HG03571 (cell line): Measurements from ENCODE around the gene TNPO3.

Source experiments
- ATAC-seq: cut with Tn5 transposase; IDR thresholded peaks from one replicate; pipeline ENCODE4 v1.9.1; 2021; ENCODE audit not compliant: unreplicated experiment

TNPO3 gene

DNA sequence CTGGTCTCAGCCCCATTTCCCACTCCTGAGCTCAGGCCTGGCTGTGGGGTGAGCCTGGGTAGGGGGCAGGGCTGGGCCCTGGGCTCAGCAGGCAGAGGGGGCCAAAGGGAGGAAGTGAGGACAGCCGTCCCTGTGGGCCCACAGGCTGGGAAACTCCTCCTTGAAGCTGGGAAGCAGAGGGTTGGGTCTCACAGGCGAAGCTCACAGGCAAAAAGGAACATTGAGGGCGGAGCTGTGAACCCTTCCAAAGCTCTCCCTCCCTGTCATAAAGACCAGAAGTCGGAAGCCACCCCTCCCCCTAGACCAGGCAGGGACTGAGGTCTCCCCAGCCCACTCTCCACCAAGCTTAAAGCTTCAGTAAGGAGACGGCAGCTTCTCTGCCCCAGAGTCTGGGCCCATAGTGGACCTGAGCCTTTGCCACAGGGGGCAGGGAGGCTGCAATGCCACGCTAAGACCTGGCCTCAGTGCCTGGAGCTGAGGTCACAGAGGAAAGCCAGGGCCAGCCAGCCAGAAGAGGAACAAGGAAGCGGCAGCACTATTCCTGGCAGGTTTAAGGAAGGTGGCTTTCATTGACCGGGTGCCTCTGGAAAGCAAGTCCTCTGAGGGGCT lies 143.4 kb downstream of the TNPO3 start:
- ATAC-seq = no peak

DNA sequence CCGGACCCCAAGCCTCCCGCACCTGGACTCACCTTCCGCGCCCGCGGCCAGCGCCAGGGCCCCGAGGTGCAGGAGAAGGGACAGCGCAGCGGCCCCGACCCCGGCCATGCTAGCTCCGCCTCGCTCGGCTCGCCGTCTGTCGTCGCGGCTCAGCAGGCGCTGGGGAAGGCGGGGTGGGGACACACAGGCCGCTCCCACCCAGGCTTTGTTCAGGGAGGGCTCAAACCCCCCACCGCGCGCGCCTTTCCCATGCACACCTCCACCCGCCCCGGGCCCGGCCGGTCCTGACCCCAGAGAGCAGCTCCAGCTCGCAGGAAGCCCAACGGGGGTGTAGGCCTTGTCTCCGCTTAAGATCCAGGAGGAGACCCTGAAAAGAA lies 144.4 kb downstream of the TNPO3 start, which contains the start of gene KCP:
TSS of gene KCP (minus strand) at position 141 of the 377 bp plus-strand sequence. CDS start at position 108, 33 bp downstream.
- no peak for ATAC-seq

DNA sequence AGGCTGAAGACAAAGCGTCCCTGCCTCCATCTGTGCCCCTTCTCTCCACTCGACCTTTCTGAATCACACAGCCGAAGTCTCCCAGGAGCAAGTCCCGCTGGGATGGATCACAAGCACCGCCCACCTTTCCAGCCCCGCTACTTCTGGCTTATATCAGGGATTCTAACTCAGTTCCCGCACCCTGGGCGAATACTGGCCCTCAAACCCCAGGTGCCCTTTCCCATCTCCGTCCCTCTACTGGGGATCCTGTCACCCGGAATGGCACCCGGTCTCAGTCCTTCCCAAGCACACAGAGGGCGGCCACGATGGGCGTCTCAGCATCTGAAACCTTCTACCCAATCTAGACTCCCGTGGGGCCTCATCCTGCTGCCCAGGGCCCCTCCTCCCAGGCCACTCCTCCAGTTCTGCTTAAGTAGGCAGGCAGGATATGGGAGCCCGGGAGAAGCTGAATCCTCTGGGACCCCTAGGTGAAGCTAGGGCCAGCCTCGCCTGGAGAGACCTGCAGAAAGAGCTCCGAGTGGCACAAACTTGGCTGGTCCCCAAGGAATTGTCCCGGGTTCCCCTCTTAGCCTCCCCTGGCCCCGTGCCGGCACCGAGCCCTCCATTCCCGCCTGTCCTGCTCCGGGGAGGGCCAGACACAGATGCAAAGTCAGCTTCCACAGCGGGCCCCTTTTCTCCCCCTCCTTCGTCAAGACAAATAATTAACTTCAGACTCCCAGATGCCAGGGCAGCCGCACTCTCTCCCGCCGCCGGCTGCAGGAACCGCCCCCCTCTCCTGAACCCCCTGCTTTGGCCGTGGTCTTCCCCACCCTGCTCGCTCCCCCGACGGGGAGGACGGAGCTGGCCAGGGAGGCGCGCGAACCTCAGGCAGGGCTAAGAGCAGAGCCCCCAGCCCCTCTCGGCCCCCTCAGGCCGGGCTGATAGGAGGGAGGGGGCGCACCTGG lies 145.0 kb downstream of the TNPO3 start:
- no peak for ATAC-seq

DNA sequence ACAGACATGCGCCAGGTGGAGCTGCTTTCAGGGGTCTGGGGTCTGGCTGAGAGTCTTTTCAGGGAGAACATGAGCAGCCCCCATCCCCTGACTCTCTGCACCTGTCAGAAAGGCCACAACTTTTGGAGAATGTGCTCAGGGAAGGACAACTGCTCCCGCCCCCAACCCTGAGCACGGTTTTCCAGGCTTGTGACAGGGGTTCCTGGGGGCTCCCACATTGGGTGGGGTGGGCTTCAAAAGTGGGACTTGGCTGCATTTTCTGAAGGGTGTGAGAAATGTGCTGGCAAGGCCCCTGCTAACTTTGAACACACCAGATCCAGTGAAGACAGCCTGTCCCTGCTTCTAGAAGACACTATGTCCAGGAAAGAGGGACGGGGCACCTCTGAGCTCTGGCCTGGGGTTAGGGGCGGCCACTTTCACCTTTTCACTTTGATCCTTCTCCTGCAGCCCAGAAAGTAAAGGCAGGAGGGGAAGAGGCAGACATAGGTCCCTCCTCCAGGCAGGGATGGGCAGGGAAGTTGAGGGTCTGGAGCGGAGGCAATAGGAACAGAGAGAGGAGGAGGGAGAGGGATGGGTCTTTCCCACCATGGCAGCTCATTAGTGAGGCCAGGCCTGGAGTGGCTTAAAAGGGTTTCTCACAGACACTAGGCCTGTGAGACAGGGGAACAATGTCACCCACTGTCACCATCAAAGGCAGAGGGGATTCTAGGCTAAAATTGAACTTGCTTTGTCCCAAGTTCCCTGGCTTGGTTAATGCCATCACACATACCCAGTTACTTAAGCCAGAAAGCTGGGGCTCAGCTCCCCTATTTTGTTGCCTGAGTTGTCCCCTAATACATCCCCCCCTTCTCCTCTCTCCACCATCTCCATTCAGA lies 145.9 kb downstream of the TNPO3 start:
- no peak for ATAC-seq

DNA sequence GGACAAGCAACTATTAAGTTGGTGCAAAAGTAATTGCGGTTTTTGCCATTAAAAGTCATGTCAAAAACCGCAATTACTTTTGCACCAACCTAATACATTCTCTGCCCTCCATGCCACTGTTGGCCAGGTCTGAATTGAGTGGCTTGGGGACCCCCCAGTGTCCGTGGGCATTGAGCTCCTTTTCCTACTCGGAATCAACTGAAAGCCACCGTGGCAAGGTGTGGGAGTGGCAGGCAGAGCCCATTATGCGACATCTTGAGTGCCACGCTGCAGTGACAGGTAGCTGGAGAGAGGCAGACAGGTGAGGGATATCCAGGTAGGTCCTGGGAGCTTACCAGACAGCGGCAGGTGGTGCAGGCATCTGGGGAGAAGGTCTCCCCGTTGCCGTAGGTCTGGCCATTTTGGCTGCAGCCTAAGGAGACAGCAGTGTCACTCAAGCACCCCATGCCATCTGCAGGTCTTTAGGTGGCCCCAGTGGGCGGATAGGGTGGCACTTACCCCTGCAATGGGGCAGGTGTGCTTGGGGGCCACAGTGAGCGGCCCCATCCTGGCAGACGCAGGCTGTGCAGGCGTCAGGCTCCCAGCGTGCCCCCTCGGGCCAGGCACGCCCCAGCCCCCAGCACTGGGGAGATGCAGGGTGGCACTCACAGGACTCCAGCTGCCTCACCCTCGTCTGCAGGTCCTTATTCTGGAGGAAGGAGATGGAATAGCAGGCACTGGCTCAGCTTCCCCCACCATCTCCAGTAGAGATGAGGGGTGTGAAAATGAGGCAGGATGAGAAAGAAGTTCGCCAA lies 147.9 kb downstream of the TNPO3 start:
- ATAC-seq = no peak

DNA sequence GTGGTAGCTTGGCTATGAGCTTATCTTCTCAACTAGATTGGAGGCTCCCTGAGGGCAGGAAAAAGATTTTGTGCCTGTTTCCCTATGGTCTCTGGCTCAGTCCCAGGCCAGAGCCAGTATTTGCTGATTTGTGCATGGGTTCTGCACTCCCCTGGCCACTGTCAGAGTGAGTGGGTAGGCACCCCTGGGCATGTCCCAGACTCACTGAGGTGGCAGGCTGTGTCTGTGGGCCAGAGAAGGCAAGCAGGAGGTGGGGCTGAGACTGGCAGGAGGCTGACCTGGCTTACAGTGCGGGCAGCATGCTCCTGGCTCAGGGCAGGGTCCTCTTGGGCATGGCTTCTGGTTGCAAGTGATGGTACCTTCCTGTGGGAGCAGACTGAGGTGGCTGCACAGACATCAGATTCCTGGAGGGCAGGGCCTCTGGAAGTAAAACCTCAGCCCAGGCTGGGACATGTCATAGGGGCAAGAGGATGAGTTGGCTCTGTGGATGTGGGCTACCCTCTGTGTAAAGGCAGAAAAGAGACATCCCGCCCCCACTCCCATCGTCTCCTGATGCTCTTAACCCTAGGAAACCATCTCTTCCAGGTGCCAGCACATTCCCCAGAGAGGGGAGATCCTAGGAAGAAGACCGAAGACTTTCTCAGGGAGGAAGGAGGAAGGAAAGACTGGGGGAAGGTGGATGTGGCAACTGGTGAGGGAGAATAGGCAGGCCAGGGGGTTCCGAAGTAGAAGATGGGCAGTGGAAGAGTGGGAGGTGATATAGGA lies 148.7 kb downstream of the TNPO3 start:
- no peak for ATAC-seq

DNA sequence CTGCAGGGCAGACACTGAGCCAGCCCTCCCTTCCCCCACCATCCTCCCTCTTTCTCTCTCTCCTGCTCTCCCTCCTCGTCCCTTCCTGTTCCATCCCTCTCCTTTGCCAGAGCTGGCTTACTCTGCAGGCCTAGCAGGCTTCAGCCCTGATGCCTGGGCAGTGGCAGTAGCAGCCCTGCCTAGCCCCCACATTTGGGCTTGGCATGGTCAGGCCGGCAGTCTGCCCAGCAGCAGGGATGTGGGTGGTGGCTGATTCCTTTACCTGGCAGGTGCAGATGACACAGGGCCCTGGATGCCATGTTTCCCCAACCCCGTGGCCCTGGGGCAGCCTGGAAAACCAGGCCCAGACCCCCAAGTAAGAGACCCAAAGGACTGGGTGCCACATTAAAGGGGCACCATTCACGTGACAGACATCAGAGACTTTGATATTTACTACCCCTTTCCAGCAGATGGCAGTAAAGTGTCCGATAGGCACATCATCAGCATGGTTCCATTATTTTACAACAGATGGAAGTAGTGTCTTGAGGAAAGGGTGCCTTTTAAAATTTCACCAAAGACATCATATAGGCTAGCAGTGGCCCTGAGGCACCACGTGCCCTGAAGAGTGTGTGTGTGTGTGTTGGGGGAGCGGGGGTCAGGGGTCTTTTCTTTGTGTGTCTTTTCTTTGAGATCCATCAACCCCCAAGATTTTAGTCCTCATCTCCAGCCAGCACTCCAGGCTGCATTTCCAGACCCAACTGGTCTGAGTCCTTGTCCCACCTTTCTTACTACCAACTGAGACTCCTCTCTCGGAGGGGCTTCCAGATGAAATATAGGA lies 150.3 kb downstream of the TNPO3 start:
- ATAC-seq = no peak
